ENCODE results near the gene CAMK2D.

The CAMK2D gene

GRCh38 chr4:113457121-113457520, 304.4 kb downstream of the CAMK2D start:
- H3K36me3 ChIP-seq (ENCODE audit: control insufficient read depth, insufficient read depth, low read length): peaks cover 5% of the 10 kb centered on the region

GRCh38 chr4:113455061-113455460, 306.5 kb downstream of the CAMK2D start:
- Histone ChIP-seq H3K27me3 (ENCODE audit: control insufficient read depth, insufficient read depth, low read length) (no peaks in the 10 kb centered on the region), H3K4me1 (ENCODE audit: control insufficient read depth, insufficient read depth, low read length) (peaks cover 6% of the 10 kb centered on the region), H3K4me3 (ENCODE audit: low read length) (no peak overlapping the region), H3K27ac (ENCODE audit: low read depth, low read length) (no peak overlapping the region), H3K9ac (ENCODE audit: low read length) (no peak overlapping the region), H3K36me3 (ENCODE audit: control insufficient read depth, insufficient read depth, low read length) (peaks cover 3% of the 10 kb centered on the region)

More at GRCh38 chr4:113457121-113457520, 304.4 kb downstream of the CAMK2D start:
- no peak overlapping the region for H3K4me3 ChIP-seq (ENCODE audit: low read length)
- H3K27me3 ChIP-seq (ENCODE audit: control insufficient read depth, insufficient read depth, low read length): no peaks in the 10 kb centered on the region
- H3K4me1 ChIP-seq (ENCODE audit: control insufficient read depth, insufficient read depth, low read length): peaks cover 4% of the 10 kb centered on the region
- no peak overlapping the region for H3K9ac ChIP-seq (ENCODE audit: low read length)
- no peak overlapping the region for H3K27ac ChIP-seq (ENCODE audit: low read depth, low read length)

GRCh38 chr4:113452868-113453620, 308.5 kb downstream of the CAMK2D start:
- Histone ChIP-seq H3K4me1 (ENCODE audit: control insufficient read depth, insufficient read depth, low read length) (peaks cover 6% of the 10 kb centered on the region), H3K27ac (ENCODE audit: low read depth, low read length) (peak overlapping the region; percentile 60), H3K9ac (ENCODE audit: low read length) (no peak overlapping the region), H3K36me3 (ENCODE audit: control insufficient read depth, insufficient read depth, low read length) (peaks cover 3% of the 10 kb centered on the region), H3K27me3 (ENCODE audit: control insufficient read depth, insufficient read depth, low read length) (no peaks in the 10 kb centered on the region), H3K4me3 (ENCODE audit: low read length) (no peak overlapping the region)

- no peaks in the 10 kb centered on the region for H3K27me3 ChIP-seq (ENCODE audit: control insufficient read depth, insufficient read depth, low read length)
- no peak overlapping the region for H3K27ac ChIP-seq (ENCODE audit: low read depth, low read length)
- no peak overlapping the region for H3K4me3 ChIP-seq (ENCODE audit: low read length)
- no peaks in the 10 kb centered on the region for H3K36me3 ChIP-seq (ENCODE audit: control insufficient read depth, insufficient read depth, low read length)
- H3K4me1 ChIP-seq (ENCODE audit: control insufficient read depth, insufficient read depth, low read length): peaks cover 11% of the 10 kb centered on the region
- H3K9ac ChIP-seq (ENCODE audit: low read length): no peak overlapping the region
Measured at GRCh38 chr4:113452152-113452551, 309.4 kb downstream of the CAMK2D start.

- H3K27ac ChIP-seq (ENCODE audit: low read depth, low read length): peak overlapping the region; percentile 42
- H3K36me3 ChIP-seq (ENCODE audit: control insufficient read depth, insufficient read depth, low read length): no peaks in the 10 kb centered on the region
- peaks cover 11% of the 10 kb centered on the region for H3K4me1 ChIP-seq (ENCODE audit: control insufficient read depth, insufficient read depth, low read length)
- H3K9ac ChIP-seq (ENCODE audit: low read length): no peak overlapping the region
- H3K4me3 ChIP-seq (ENCODE audit: low read length): no peak overlapping the region
- H3K27me3 ChIP-seq (ENCODE audit: control insufficient read depth, insufficient read depth, low read length): no peaks in the 10 kb centered on the region
Measured at GRCh38 chr4:113450295-113451080, 311.1 kb downstream of the CAMK2D start.

GRCh38 chr4:113449410-113449974, 312.0 kb downstream of the CAMK2D start:
- H3K9ac ChIP-seq (ENCODE audit: low read length): no peak overlapping the region
- H3K27me3 ChIP-seq (ENCODE audit: control insufficient read depth, insufficient read depth, low read length): no peaks in the 10 kb centered on the region
- peaks cover 19% of the 10 kb centered on the region for H3K4me1 ChIP-seq (ENCODE audit: control insufficient read depth, insufficient read depth, low read length)
- H3K27ac ChIP-seq (ENCODE audit: low read depth, low read length): no peak overlapping the region
- no peaks in the 10 kb centered on the region for H3K36me3 ChIP-seq (ENCODE audit: control insufficient read depth, insufficient read depth, low read length)
- H3K4me3 ChIP-seq (ENCODE audit: low read length): no peak overlapping the region

- Histone ChIP-seq H3K27me3 (ENCODE audit: control insufficient read depth, insufficient read depth, low read length) (no peaks in the 10 kb centered on the region), H3K27ac (ENCODE audit: low read depth, low read length) (peak overlapping the region; percentile 48), H3K36me3 (ENCODE audit: control insufficient read depth, insufficient read depth, low read length) (no peaks in the 10 kb centered on the region), H3K9ac (ENCODE audit: low read length) (no peak overlapping the region), H3K4me3 (ENCODE audit: low read length) (no peak overlapping the region), H3K4me1 (ENCODE audit: control insufficient read depth, insufficient read depth, low read length) (peaks cover 24% of the 10 kb centered on the region)
Measured at GRCh38 chr4:113447769-113448168, 313.8 kb downstream of the CAMK2D start.

- Histone ChIP-seq H3K27me3 (ENCODE audit: control insufficient read depth, insufficient read depth, low read length) (no peaks in the 10 kb centered on the region), H3K4me3 (ENCODE audit: low read length) (no peak overlapping the region), H3K27ac (ENCODE audit: low read depth, low read length) (peak overlapping the region; percentile 48), H3K36me3 (ENCODE audit: control insufficient read depth, insufficient read depth, low read length) (no peaks in the 10 kb centered on the region), H3K4me1 (ENCODE audit: control insufficient read depth, insufficient read depth, low read length) (peaks cover 19% of the 10 kb centered on the region), H3K9ac (ENCODE audit: low read length) (no peak overlapping the region)
Measured at GRCh38 chr4:113447061-113447460, 314.5 kb downstream of the CAMK2D start.

GRCh38 chr4:113446019-113446418, 315.5 kb downstream of the CAMK2D start:
- Histone ChIP-seq H3K27ac (ENCODE audit: low read depth, low read length) (peak overlapping the region; percentile 16), H3K4me1 (ENCODE audit: control insufficient read depth, insufficient read depth, low read length) (peaks cover 18% of the 10 kb centered on the region), H3K9ac (ENCODE audit: low read length) (no peak overlapping the region), H3K36me3 (ENCODE audit: control insufficient read depth, insufficient read depth, low read length) (no peaks in the 10 kb centered on the region), H3K27me3 (ENCODE audit: control insufficient read depth, insufficient read depth, low read length) (no peaks in the 10 kb centered on the region), H3K4me3 (ENCODE audit: low read length) (no peak overlapping the region)

GRCh38 chr4:113445286-113445685, 316.3 kb downstream of the CAMK2D start:
- no peaks in the 10 kb centered on the region for H3K36me3 ChIP-seq (ENCODE audit: control insufficient read depth, insufficient read depth, low read length)
- no peak overlapping the region for H3K9ac ChIP-seq (ENCODE audit: low read length)
- H3K4me1 ChIP-seq (ENCODE audit: control insufficient read depth, insufficient read depth, low read length): peaks cover 18% of the 10 kb centered on the region
- H3K27ac ChIP-seq (ENCODE audit: low read depth, low read length): peak overlapping the region; percentile 16
- no peaks in the 10 kb centered on the region for H3K27me3 ChIP-seq (ENCODE audit: control insufficient read depth, insufficient read depth, low read length)
- H3K4me3 ChIP-seq (ENCODE audit: low read length): no peak overlapping the region

GRCh38 chr4:113444386-113444785, 317.2 kb downstream of the CAMK2D start:
- H3K9ac ChIP-seq (ENCODE audit: low read length): no peak overlapping the region
- H3K27me3 ChIP-seq (ENCODE audit: control insufficient read depth, insufficient read depth, low read length): no peaks in the 10 kb centered on the region
- peak overlapping the region; percentile 34 for H3K27ac ChIP-seq (ENCODE audit: low read depth, low read length)
- H3K4me3 ChIP-seq (ENCODE audit: low read length): no peak overlapping the region
- H3K4me1 ChIP-seq (ENCODE audit: control insufficient read depth, insufficient read depth, low read length): peaks cover 18% of the 10 kb centered on the region
- H3K36me3 ChIP-seq (ENCODE audit: control insufficient read depth, insufficient read depth, low read length): no peaks in the 10 kb centered on the region

GRCh38 chr4:113442826-113443225, 318.7 kb downstream of the CAMK2D start:
- Histone ChIP-seq H3K4me1 (ENCODE audit: control insufficient read depth, insufficient read depth, low read length) (peaks cover 17% of the 10 kb centered on the region), H3K27ac (ENCODE audit: low read depth, low read length) (no peak overlapping the region), H3K9ac (ENCODE audit: low read length) (no peak overlapping the region), H3K27me3 (ENCODE audit: control insufficient read depth, insufficient read depth, low read length) (no peaks in the 10 kb centered on the region), H3K36me3 (ENCODE audit: control insufficient read depth, insufficient read depth, low read length) (no peaks in the 10 kb centered on the region), H3K4me3 (ENCODE audit: low read length) (no peak overlapping the region)

All from rectal smooth muscle tissue (tissue), 1 donor.